Retina (tissue), 1 donor: ENCODE data around the gene SLC25A26.
A peak's percentile ranks its signal among the peaks of the same experiment; 100 is the strongest.

Source experiments
- DNase-seq: peaks from one replicate; pipeline ENCODE4 v3.0.0-alpha.2; 2016

Gene SLC25A26

GRCh38 chr3:66227915-66228314 is 7.1 kb downstream of the SLC25A26 start:
- no peak for DNase-seq

GRCh38 chr3:66228707-66229106 is 7.9 kb downstream of the SLC25A26 start:
- no peak for DNase-seq

GRCh38 chr3:66229931-66230330 is 9.1 kb downstream of the SLC25A26 start:
- DNase-seq: no peak

- DNase-seq: no peak
These were observed 12.2 kb downstream of the SLC25A26 start for GRCh38 chr3:66233033-66233432.

- DNase-seq: peak; percentile 14
These were observed 15.5 kb downstream of the SLC25A26 start for GRCh38 chr3:66236281-66236680.

GRCh38 chr3:66237552-66237951 is 16.8 kb downstream of the SLC25A26 start:
- DNase-seq: no peak

- no peak for DNase-seq
These were observed 18.8 kb downstream of the SLC25A26 start for GRCh38 chr3:66239513-66240123.

- no peak for DNase-seq
These were observed 20.7 kb downstream of the SLC25A26 start for GRCh38 chr3:66241466-66241865.

- DNase-seq: no peak
These were observed 22.1 kb downstream of the SLC25A26 start for GRCh38 chr3:66242788-66243464.

GRCh38 chr3:66248641-66249040 is 27.8 kb downstream of the SLC25A26 start:
- DNase-seq: no peak

- DNase-seq: peak; percentile 40
These were observed 33.2 kb downstream of the SLC25A26 start for GRCh38 chr3:66253790-66254620.

- no peak for DNase-seq
These were observed 35.1 kb downstream of the SLC25A26 start for GRCh38 chr3:66255865-66256264.

- no peak for DNase-seq
These were observed 36.0 kb downstream of the SLC25A26 start for GRCh38 chr3:66256806-66257205.

GRCh38 chr3:66259566-66260255 is 38.9 kb downstream of the SLC25A26 start:
- no peak for DNase-seq

- no peak for DNase-seq
These were observed 39.6 kb downstream of the SLC25A26 start for GRCh38 chr3:66260431-66260830.

- no peak for DNase-seq
These were observed 40.6 kb downstream of the SLC25A26 start for GRCh38 chr3:66261355-66261754.

GRCh38 chr3:66265649-66266048 is 44.8 kb downstream of the SLC25A26 start:
- DNase-seq: no peak

- no peak for DNase-seq
These were observed 45.8 kb downstream of the SLC25A26 start for GRCh38 chr3:66266551-66266950.

GRCh38 chr3:66267031-66267430 is 46.2 kb downstream of the SLC25A26 start:
- no peak for DNase-seq

GRCh38 chr3:66267906-66268305 is 47.1 kb downstream of the SLC25A26 start:
- DNase-seq: no peak

- no peak for DNase-seq
These were observed 48.1 kb downstream of the SLC25A26 start for GRCh38 chr3:66268864-66269263.

GRCh38 chr3:66269411-66269810 is 48.6 kb downstream of the SLC25A26 start:
- DNase-seq: no peak

GRCh38 chr3:66270288-66270687 is 49.5 kb downstream of the SLC25A26 start:
- DNase-seq: no peak
